ENCODE results near the gene CTIF.
"Not testable (repeated sequence)": the region's sequence is repeated elsewhere in the genome, so short reads cannot be mapped to it uniquely, and the experiment has no call there.

CTIF gene

DNA sequence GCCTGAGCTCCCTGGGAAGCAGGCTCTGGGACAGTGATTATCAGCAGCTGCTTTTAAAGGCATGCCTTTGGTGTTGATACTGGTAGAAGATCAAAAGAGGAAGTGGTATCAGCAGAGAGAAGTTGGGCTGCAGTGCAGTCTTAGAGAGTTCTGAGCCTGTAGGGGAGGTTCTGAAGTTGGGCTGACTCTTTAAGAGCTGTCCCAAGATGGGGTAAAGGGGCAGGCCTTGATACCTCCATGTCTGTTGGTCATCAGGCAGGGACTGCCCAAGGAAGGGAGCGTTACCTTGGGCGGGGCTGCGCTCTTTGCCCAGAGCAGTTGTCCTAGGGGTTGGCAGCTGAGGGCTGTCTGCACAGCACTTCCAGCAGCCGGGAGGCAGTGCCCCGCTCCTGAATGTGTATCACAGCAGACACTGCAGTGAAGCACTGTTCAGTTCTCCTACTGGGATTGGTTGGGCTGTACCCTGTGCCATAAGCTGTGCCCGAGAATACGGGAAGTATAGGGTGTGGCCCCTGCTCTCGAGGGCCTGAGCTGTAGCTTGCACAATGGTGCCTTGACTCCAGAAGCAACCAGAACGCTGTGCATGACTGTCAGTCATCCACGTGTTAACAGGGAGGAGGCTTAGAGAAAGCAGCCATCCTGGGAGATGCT, 177.0 kb downstream of the CTIF start:
- DNase-seq: no peak

DNA sequence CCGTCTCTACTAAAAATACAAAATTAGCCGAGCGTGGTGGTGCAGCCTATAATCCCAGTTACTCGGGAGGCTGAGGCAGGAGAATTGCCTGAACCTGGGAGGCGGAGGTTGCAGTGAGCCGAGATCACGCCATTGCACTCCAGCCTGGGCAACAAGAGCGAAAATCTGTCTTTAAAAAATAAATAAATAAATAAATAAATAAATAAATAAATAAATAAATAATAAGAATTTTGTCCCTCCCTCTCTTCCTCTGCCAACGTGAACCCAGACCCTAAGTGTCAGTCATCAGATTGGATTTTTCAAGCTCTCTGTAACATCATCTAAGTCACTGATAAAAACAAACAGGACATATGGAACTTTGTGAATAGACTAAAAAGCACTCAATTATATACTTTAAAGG, 178.4 kb downstream of the CTIF start:
- DNase-seq: not testable (repeated sequence)

DNA sequence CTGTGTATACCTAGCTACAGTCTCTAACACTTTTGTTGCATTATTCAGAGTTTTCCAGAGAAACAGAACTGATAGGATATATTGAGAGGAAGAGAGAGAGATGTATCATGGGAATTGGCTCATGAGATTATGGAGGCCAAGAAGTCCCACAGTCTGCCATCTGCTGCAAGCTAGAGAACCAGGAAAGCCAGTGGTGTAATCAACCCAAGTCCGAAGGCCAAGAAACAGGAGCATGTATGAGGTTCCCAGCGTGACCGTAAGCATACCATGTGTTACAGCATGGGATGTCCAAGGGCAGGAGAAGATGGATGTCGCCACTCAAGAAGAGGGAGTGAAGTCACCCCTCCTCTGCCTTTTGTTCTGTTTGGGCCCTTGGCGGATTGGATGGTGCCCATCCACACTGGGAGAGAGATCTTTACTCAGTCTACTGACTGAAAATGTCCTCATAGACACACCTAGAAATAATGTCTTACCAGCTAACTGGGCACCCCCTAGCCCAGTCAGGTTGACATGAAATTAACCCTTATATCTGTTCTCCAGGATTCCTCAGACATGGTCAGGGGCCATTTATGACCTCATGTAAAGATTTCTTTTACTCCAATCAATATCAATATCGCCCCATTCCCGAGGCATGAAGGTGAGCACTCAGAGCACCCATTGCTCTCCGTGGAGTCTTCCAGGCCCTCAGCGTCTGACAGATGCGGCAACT, 179.6 kb downstream of the CTIF start:
- DNase-seq: no peak

DNA sequence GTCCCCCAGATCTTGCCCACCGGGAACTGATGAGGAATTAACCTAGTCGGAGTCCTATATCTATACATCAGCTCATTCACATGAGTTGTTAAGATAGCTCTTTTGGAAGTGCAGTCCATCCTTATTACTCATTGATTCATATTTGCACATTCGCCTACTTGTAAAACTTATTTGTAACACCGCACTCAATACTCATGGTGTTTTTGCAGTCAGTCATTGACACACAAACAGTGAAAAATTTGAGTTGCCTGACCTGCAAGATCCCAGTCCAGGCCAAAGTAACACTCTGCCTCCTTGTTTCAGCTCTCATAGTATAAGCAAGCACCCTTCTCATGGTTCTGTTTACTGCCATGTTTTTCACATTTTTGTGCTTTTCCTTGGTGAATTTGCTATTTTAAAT, 180.6 kb downstream of the CTIF start:
- DNase-seq: no peak

DNA sequence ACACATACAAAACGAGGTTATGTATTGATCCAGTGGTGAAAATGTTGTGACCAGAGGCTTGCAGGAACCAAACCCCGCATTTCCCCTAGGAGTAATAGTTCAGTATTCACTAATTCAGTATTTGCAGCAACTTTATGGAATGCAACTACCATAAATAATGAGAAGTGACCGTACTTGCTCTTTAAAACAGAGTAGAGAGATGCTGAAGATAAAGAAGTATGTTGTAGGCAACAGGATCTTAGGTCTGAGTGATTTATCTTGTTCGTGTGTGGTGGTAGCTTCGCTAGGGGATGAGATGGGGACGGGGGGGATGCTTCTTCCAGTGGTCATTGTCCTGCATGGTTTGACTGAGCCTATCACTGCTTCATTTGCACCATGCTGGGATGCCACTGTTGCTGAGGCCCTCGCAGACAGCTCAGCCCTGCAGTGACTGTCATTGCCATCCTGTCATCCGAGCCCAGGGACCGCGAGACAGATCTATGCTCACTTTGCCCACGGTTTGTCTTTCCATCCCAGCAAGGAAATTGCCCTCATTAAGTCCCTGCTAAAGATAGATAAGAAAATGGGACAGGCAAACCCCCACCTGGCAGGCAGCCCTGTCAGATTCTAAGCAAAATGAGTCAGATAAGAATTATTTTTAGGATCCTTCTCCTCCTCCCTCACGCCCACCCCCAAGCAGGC, 181.3 kb downstream of the CTIF start:
- no peak for DNase-seq

DNA sequence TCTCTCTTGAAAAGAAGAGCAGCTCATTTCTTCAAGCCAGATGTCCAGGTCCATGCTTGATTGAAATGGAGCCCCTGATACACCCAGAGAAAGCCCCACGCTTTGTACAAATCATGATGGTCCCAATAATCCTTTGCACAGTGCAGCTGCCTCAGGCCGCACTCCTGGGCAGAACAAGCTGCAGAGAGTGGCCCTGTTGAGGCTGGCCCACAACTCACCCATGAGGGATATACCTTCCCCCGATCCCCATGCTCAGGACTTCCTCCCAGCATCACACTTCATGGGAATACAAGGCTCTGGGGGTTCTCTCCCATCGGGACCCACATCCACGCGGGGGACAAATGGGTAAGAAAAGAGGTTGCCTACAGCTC, 181.8 kb downstream of the CTIF start:
- no peak for DNase-seq

DNA sequence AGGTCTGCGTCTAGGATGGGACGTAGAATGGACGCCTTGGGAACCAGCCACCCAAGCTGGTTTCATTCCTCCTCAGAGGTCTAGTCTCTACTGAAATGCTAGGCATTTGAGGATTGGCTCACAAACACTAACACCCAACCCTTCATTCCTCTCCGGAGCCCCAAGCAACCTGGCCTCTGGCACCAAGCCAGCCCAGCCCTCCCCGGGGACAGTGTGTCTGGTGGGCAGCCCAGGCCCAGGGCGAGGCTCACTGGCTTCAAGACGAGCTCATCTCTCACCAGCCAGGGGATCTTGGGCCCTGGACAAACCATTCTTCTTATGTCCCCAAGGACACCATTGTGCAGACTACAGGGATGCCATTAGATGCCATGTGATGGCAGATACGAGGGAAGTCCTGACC, 182.5 kb downstream of the CTIF start:
- no peak for DNase-seq

DNA sequence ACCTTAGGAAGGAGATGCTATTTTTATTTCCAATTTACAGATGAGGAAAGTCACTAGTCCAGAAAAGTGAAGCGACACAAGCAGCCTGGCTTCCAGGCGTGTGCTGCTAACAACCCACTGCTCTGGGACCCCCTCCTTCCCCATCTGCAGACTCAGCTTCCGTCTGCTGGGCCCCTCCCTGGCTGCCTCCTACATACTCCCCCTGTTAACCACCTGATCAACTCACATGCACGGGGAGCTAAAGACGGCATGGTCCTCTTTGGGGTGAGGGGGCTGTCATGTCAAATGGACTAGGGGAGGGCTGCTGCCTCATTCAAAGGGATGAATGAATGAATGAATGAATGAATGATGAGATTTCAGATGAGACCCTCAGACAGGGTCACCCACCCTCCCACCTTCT, 184.2 kb downstream of the CTIF start:
- no peak for DNase-seq

DNA sequence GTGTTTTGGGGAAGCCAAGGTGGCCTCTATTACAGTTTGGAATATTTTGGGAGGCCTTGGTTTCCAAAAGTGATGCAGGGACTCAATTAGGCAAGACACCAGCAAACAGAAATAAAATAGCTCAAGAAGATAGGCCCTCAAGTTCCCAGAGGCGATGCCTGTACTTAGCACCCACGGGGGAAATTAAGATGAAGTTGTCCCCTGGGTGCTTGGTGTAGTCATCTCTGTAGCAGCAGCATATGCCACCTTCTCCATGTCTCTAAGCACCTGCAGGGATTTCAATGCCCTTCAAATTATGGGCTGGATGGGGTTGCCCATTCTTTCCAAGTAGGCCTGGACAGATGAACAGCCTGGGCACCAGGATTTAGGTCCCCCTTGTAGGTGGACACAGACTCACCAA, 185.0 kb downstream of the CTIF start:
- no peak for DNase-seq

DNA sequence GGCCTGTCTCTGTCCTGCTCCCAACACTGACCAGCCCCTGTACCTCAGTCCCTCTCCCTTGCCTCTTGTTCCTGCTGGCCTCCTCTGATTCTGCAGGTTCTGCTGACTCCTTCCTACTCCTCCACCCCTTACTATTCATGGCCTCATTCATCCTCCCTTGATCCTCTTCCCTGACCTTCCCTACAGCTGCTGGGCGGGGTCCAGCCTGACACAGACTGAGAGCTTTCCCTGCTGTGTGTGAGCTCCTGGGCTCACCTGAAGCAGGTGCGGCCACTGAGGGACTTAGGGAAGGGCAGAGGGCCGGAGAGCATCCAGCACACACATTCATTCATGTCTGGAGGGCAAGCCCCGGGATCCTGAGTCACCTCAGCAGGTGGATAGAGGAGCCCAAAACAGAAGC, 185.6 kb downstream of the CTIF start:
- no peak for DNase-seq

DNA sequence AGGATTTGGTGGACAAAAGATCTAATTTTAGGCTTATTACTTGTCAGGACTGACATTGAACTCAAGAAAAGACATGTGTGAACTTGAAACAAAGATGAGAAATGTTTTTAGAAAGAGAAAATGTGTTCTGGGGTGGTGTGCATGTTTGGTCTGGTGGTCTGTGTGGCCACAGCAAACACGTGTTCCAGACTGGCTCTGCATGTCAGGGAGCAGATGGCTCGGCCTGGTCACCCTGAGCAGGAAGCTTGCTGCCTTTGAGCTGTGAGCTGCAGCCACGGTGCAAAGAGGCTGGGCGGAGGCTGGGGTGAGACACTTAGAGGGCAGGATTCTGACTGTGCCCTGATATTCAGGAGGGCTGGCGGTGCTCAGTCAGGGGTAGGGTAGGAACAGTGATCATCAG, 186.1 kb downstream of the CTIF start:
- DNase-seq: no peak

DNA sequence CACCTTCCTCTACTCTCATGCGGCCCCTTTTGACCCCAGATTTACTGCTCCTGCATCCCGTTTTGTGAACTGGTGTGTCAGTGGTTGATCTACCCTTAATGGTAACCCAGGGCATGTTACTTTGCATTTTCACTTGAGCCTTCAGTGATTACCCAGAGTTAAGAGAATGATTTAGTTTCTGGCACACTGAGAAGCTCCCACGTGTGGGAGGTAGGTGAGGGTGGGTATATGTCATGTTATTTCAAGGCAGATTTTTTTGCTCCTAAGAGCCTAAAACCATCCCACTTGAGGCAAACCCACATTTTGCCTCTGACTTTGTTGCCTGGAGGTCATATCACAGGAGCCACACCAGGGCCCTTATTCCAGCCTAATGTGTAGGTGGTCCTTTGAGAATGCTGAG, 186.7 kb downstream of the CTIF start:
- no peak for DNase-seq

DNA sequence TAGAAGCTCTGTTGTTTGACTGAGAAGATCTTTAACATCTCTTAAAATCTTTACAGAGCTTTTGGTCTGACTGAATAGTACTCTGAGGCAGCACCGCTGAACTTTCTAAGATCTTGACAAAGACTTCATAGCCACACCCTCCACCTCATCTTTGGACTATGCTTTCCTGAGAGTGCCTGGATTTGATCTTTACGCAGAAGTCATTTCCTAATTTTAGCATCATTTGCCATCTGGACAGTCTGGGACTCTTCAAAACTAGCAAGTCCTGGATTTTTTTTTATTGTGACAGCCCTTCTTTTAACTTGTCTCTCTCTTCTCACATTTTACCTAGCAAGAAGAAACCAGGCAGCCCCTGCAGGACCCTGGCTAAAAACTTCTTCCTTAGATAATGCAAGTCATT, 188.8 kb downstream of the CTIF start:
- no peak for DNase-seq

DNA sequence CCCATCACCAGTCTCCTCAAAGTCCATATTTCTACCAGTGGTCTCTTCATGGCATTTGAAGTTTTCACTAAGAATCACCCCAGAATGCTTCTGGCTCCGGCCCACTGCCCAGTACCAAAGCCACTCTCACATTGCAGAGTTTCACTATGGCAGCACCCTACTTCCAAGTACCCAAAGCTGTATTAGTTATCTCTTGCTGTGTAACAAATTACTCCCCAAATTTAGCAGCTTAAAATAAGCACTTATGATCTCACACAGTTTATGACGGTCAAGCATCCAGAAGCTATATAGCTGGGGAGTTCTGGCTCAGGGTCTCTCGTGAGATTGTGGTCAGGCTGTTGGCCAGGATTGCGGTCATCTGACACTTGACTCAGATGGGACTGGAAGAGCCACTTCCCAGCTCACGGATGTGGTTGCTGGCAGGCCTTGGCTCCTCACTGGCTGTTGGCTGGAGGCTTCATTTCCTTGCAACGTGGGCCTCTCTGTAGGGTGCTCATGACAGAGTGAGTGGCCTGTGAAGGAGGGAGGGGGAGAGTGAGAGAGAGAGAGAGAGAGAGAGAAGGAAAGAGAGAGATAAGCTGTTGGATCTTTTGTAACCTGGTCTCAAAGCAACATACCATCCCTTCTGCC, 189.5 kb downstream of the CTIF start:
- no peak for DNase-seq

DNA sequence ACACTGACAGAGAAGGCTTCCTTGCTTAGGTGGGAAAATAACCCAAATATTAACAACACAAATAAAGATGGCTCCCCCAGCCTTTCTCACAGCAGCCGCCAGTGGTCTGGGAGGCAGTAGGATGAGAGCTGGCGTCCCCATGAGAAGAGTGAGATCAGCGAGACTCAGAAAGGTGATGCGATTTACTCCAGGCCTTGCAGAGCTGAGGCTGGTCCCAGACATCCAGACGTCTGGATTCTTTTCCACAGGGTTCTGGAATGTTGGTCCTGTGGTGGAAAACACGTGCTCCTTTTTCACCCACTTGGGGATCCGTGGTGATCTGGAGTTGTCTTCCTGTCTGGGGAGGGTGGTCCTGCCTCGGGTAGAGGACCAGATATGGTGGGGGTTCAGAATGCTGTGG, 190.6 kb downstream of the CTIF start:
- DNase-seq: no peak

DNA sequence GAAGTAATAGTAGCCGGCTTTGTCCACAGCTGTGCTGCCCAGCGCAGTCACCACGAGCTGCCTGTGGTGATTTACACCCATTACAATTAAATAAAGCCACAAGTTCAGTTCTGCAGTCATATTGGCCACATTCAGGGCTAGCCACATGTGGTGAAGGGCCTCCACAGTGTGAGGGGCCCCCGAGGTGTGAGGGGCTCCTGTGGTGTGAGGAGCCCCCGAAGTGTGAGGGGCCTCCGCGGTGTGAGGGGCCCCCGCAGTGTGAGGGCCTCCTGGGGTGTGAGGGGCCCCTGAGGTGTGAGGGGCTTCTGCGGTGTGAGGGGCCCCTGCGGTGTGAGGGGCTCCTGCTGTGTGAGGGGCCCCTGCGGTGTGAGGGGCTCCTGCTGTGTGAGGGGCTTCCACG, 191.2 kb downstream of the CTIF start:
- DNase-seq: no peak

DNA sequence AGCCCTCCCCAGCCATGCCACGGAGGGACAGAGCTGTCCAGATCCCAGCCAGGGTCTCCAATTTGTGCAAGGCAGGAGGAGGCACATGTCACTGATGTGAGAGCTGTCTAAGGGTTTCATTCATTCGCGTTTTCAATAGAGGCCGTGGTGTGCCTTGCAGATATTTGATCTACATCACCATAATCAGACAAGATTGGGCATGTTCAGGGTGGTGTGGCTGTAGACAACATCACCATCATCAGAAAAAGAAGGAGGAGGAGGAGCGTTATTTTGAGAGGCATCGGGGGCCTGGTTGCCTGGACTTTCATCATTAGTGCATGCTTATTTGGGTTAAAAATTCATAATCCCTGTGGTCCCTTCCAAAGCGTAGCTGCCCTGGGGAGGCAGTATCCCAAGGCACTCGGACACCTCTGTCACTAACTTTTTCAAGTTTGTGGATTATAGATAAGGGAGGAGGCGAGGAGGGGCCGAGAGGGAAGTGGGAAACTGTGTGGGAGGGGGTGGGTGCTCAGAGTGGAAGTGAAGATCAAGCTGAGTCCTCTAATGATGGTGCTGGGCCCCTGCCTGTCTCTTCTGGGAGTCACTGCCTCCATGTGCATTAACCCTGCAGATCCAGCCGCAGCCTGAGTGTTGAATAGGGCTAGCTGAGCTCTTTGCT, 194.1 kb downstream of the CTIF start:
- no peak for DNase-seq

DNA sequence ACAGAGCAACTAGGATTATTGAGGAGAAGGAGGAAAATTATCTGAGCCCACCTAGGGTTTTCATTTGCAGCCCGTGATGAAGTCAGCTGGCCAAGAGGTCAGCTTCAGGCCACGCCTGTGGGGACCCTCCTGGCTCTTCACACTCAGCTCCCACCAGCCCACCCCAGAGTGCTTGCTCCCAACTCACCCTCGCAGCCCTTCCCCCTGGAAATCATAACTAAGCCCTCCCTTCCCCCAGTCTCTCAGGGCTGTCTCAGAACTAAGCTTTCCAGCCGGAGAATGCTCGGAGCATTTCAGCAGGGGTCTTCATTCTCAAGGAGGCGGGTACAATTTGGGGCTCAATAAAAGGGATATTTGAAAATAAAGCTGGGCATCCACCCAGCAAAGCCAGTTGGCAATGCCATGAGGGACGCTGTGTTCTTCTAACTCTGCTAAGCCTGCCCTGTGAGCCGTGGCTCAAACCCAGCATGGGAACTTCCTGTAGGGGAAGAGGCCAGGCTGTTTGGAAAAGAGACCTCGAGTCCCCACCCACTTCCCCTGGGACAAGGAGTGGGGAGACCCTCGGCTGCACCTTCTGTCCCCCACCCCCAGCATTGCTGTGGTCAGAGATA, 194.9 kb downstream of the CTIF start:
- no peak for DNase-seq

DNA sequence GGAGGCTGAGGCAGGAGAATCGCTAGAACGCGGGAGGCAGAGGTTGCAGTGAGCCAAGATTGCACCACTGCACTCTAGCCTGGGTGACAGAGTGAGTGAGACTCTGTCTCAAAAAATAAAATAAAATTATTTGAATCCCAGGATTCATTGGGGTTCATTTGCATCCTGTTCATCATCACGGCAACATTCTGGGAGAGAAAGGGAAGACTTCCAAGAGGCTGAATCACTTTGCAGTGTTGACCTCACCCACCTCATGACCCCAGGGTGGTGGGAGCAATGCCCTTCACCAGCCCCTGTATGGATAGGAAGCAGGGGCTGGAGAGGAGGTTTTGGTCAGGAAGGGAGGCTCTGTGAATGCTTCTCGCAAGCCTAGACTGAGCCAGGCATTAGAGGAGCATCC, 195.6 kb downstream of the CTIF start:
- no peak for DNase-seq

DNA sequence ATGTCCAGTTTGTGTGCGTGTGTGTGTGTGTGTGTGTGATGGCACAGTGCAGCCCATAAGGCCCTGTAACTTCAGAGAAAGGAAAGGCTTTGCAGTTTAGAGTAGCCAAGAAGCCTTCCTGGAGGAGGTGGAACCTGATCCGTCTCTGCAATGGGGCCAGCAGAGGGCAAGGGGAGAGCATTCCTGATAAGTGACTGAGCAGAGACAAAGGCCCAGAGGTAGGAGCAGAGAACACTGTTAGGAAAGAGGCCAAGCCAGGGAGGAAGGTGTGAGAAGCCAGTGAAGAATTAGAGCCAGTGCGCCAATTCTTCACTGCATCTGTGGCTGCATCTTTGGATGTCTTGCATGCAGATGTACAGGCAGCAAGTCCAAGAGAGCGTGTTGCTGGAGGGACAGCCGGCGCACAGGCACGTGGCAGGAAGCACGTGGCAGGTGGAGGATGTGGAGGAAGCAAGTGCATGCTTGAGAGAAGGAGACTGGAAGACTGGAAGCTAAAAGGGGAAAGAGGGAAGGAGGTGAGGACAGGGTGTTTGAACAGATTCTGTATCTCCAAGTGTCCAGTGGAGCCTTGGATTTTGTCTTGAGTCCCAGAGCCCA, 196.3 kb downstream of the CTIF start:
- no peak for DNase-seq

DNA sequence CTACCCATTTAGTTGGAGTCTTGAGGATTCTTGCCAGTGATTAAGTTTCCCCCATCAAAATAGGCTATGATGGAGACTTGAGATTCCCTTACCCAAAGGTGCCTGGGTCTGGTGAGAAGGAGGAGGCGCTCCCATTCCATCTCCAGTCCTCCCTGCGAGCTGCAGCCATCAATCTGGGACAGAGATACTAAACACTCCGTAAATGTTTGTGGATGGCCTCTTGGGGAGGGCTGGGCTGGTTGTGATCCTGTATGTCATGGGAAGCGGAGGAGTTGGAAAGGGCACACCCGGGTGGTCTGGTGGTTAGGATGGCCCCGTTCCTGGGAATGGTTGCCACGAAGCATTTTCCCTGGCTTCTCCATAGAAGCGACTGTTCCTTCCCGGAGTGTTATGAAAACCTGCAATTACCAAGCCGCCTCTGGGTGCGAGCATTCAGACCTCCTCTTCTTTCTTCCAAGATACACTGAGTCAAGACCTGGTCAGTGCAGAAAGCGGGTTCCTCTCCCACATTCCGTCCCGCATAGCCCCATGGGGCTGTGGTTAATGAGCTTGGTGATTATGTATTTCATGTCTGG, 196.9 kb downstream of the CTIF start:
- no peak for DNase-seq

Measured in activated gamma-delta T cell treated with Interleukin-2 at 50 U/mL for 16 hours (primary cell).